Ascending aorta (tissue), 2 donors: ENCODE results near the gene SSH2. TPM values are rescaled to one million over a fixed set of nuclear protein-coding genes. Genes with fewer than 3 reads are reported as not detected.

Source experiments
- DNase-seq, 2 donors: peaks; one replicate each; pipeline ENCODE4 v3.0.0-alpha.2; 2019; ENCODE audit warnings: low spot score in 2 of 2
- H3K27ac ChIP-seq, 2 donors: fragments of 200-600 bp; sonication (generic); one replicate each; pipeline ENCODE4 v1.5.1; 2016 to 2017; ENCODE audit warnings: mild to moderate bottlenecking in 1 of 2
- H3K27me3 ChIP-seq: fragments of 200-600 bp; sonication (generic); one replicate; pipeline ENCODE4 v1.5.1; 2017
- H3K36me3 ChIP-seq, 2 donors: fragments of 200-600 bp; sonication (generic); one replicate each; pipeline ENCODE4 v1.5.1; 2016
- H3K4me1 ChIP-seq, 2 donors: fragments of 200-600 bp; sonication (generic); one replicate each; pipeline ENCODE4 v1.5.1; 2016 to 2017; ENCODE audit warnings: mild to moderate bottlenecking in 1 of 2
- H3K4me3 ChIP-seq, 2 donors: fragments of 200-600 bp; sonication (generic); one replicate each; pipeline ENCODE4 v1.5.1; 2016 to 2017; ENCODE audit warnings: mild to moderate bottlenecking in 1 of 2
- H3K9me3 ChIP-seq, 2 donors: fragments of 200-600 bp; sonication (generic); one replicate each; pipeline ENCODE4 v1.5.1; 2016
- CTCF ChIP-seq, 3 experiments: fragments of 200-600 bp in 2 of 3; fragments of 450-650 bp in 1 of 3; sonication (generic) in 2 of 3; IDR thresholded peaks; one replicate each; pipeline ENCODE4 v1.5.1; 2016 to 2019; ENCODE audit warnings: antibody characterized with exemption in 3 of 3, mild to moderate bottlenecking in 1 of 3, moderate library complexity in 1 of 3
- intact Hi-C: fragments of 100-400 bp; cut with DNase I; formaldehyde crosslinking; loops from one replicate; pipeline ENCODE4 v1.15.1; 2023
- total RNA-seq: library from RNA; depleted of rRNA; stranded (reverse); fragments of >200 nt; gene quantifications from one replicate; pipeline ENCODE4 v1.1.0, GENCODE V29; 2016

The SSH2 gene
- total RNA-seq, 1 donor from 2014 or later, result 7.9 TPM

GRCh38 chr17:29586676-29587469 is 343.2 kb downstream of the SSH2 start:
- intact Hi-C loops, result no loop called here
- H3K27ac ChIP-seq, result no peak overlapping the region
- no peak for TF ChIP-seq CTCF (IDR thresholded peaks at IDR 0.05)
- H3K4me3 ChIP-seq, result peak overlapping the region in 1 of 2 donors; percentile 97
- H3K27me3 ChIP-seq, result no peaks in the 10 kb centered on the region
- H3K9me3 ChIP-seq, result no peaks in the 10 kb centered on the region
- H3K36me3 ChIP-seq, result peaks cover under 1 to 7% of the 10 kb centered on the region in 2 donors
- no peak for DNase-seq
- H3K4me1 ChIP-seq, result peaks cover 24 to 42% of the 10 kb centered on the region in 2 donors

GRCh38 chr17:29585080-29585751 is 344.8 kb downstream of the SSH2 start:
- intact Hi-C loops, result no loop called here
- Histone ChIP-seq H3K9me3 (no peaks in the 10 kb centered on the region), H3K36me3 (peaks cover 12 to 18% of the 10 kb centered on the region in 2 donors), H3K4me3 (no peak overlapping the region), H3K4me1 (peaks cover 13 to 26% of the 10 kb centered on the region in 2 donors), H3K27ac (peak overlapping the region in 1 of 2 donors; percentile 61), H3K27me3 (no peaks in the 10 kb centered on the region)
- no peak for TF ChIP-seq CTCF (IDR thresholded peaks at IDR 0.05)
- DNase-seq, result no peak

GRCh38 chr17:29584452-29585079 is 345.5 kb downstream of the SSH2 start:
- intact Hi-C loops, result no loop called here
- TF ChIP-seq CTCF (IDR thresholded peaks at IDR 0.05), result no peak
- no peaks in the 10 kb centered on the region for H3K9me3 ChIP-seq
- peaks cover 7 to 20% of the 10 kb centered on the region in 2 donors for H3K4me1 ChIP-seq
- H3K36me3 ChIP-seq, result peaks cover 13 to 23% of the 10 kb centered on the region in 2 donors
- H3K27me3 ChIP-seq, result no peaks in the 10 kb centered on the region
- no peak for DNase-seq
- H3K27ac ChIP-seq, result peak overlapping the region in 1 of 2 donors; percentile 61
- H3K4me3 ChIP-seq, result no peak overlapping the region

- TF ChIP-seq CTCF (IDR thresholded peaks at IDR 0.05), result no peak
- Histone ChIP-seq H3K4me3 (no peak overlapping the region), H3K27ac (no peak overlapping the region), H3K9me3 (no peaks in the 10 kb centered on the region), H3K27me3 (no peaks in the 10 kb centered on the region), H3K36me3 (peaks cover 15 to 27% of the 10 kb centered on the region in 2 donors), H3K4me1 (peaks cover 7 to 18% of the 10 kb centered on the region in 2 donors)
- intact Hi-C loops, result no loop called here
- DNase-seq, result peak in 1 of 2 donors; percentile 61
Observed at GRCh38 chr17:29583324-29584248, 346.4 kb downstream of the SSH2 start.

GRCh38 chr17:29582772-29583171 is 347.3 kb downstream of the SSH2 start:
- no peak for TF ChIP-seq CTCF (IDR thresholded peaks at IDR 0.05)

More at GRCh38 chr17:29582772-29583171, 347.3 kb downstream of the SSH2 start:
- intact Hi-C loops, result no loop called here
- Histone ChIP-seq H3K4me1 (peaks cover 3 to 10% of the 10 kb centered on the region in 2 donors), H3K9me3 (no peaks in the 10 kb centered on the region), H3K27me3 (no peaks in the 10 kb centered on the region), H3K27ac (no peak overlapping the region), H3K4me3 (no peak overlapping the region), H3K36me3 (peaks cover 15 to 32% of the 10 kb centered on the region in 2 donors)
- DNase-seq, result no peak
